ENCODE results near the gene NR1D1.

GRCh38 chr17:40095351-40095943 lies 4.9 kb downstream of the NR1D1 start:
- TF ChIP-seq CTCF (conservative IDR thresholded peaks at IDR 0.05): no peak
- no peak for TF ChIP-seq ZFX (IDR thresholded peaks at IDR 0.05)
